H1 (cell line): ENCODE results near the gene LMNA. TPM values are rescaled to one million over a fixed set of nuclear protein-coding genes. Genes with fewer than 3 reads are reported as not detected.

Experiments
- CTCF ChIA-PET: fragments of 300-600 bp; sonication (Branson Sonifier 250); formaldehyde crosslinking; loops from one replicate; lab custom pipeline; 2021; ENCODE audit not compliant: partially characterized antibody; lab: Charles Lee
- POLR2A ChIA-PET: fragments of 300-600 bp; sonication (Branson Sonifier 250); formaldehyde crosslinking; loops from one replicate; lab custom pipeline; 2021; ENCODE audit warnings: inconsistent platforms; ENCODE audit not compliant: partially characterized antibody; lab: Charles Lee
- DNase-seq, 2 experiments: peaks; one replicate each; pipeline versions ENCODE4 v3.0.0 to v3.0.0-alpha.2; 2010 to 2022; ENCODE audit warnings: low spot score in 2 of 2, low read depth in 1 of 2, mixed read lengths in 1 of 2
- FAIRE-seq: peaks from 2 replicates; lab custom pipeline; 2011; peaks lifted over from hg19 to GRCh38; lab: Jason Lieb, UNC
- H2AFZ ChIP-seq: 2 replicates; pipeline ENCODE4 v1.8.1; 2012; ENCODE audit warnings: low read length, inconsistent platforms
- H2AK5ac ChIP-seq: 2 replicates; pipeline ENCODE4 v1.6.1; 2013; ENCODE audit warnings: low read depth, low read length
- H2BK120ac ChIP-seq: replicated peaks from 2 replicates; pipeline ENCODE3; 2013; ENCODE audit warnings: low read depth, low read length, inconsistent platforms
- H2BK12ac ChIP-seq: 2 replicates; pipeline ENCODE4 v1.6.1; 2013; ENCODE audit warnings: low read depth, low read length
- H2BK15ac ChIP-seq: 2 replicates; pipeline ENCODE4 v1.6.1; 2013; ENCODE audit warnings: low read length
- H2BK20ac ChIP-seq: 2 replicates; pipeline ENCODE4 v1.6.1; 2013; ENCODE audit warnings: low read length
- H2BK5ac ChIP-seq: 2 replicates; pipeline ENCODE4 v1.6.1; 2013; ENCODE audit warnings: low read depth, low read length
- H3K14ac ChIP-seq: 2 replicates; pipeline ENCODE4 v1.6.1; 2013; ENCODE audit warnings: inconsistent platforms; ENCODE audit not compliant: insufficient read length
- H3K18ac ChIP-seq: 2 replicates; pipeline ENCODE4 v1.6.1; 2013; ENCODE audit warnings: low read length; ENCODE audit errors: extremely low read depth
- H3K23ac ChIP-seq: 2 replicates; pipeline ENCODE4 v1.6.1; 2013; ENCODE audit warnings: inconsistent platforms; ENCODE audit not compliant: insufficient read length
- H3K23me2 ChIP-seq: 2 replicates; pipeline ENCODE4 v1.6.1; 2013; ENCODE audit warnings: low read depth, low read length
- H3K27ac ChIP-seq: 2 replicates; pipeline ENCODE4 v1.6.1; 2011; ENCODE audit warnings: low read depth, low read length, inconsistent platforms
- H3K27me3 ChIP-seq, 4 experiments: replicated peaks in 1 of 4; 1 replicate in 1 of 4; 2 replicates in 3 of 4; pipeline versions ENCODE4 v1.6.1 to v1.8.1; 2011 to 2013; ENCODE audit warnings: low read length in 3 of 4, mild to moderate bottlenecking in 3 of 4, inconsistent platforms in 2 of 4, mixed read lengths in 2 of 4, moderate library complexity in 1 of 4; ENCODE audit not compliant: control insufficient read depth in 3 of 4, insufficient read depth in 3 of 4; ENCODE audit errors: extremely low read depth in 1 of 4
- H3K36me3 ChIP-seq, 4 experiments: 2 replicates each; pipeline versions ENCODE4 v1.6.1 to v1.8.1; 2011 to 2013; ENCODE audit warnings: mild to moderate bottlenecking in 4 of 4, low read length in 3 of 4, moderate library complexity in 2 of 4, control low read depth in 1 of 4, inconsistent platforms in 1 of 4; ENCODE audit not compliant: insufficient read depth in 4 of 4, control insufficient read depth in 2 of 4
- H3K4ac ChIP-seq: replicated peaks from 2 replicates; pipeline ENCODE3; 2013; ENCODE audit warnings: low read length, low read depth, mixed read lengths, inconsistent platforms; ENCODE audit not compliant: insufficient read length
- H3K4me1 ChIP-seq, 4 experiments: replicated peaks in 1 of 4; 1 replicate in 1 of 4; 2 replicates in 3 of 4; pipeline versions ENCODE4 v1.6.1 to v1.8.1; 2011 to 2013; ENCODE audit warnings: low read length in 3 of 4, inconsistent platforms in 2 of 4, mixed read lengths in 1 of 4; ENCODE audit not compliant: insufficient read depth in 4 of 4, control insufficient read depth in 3 of 4
- H3K4me2 ChIP-seq, 2 experiments: 2 replicates each; pipeline versions ENCODE4 v1.6.1 to v1.8.1; 2011 to 2013; ENCODE audit warnings: low read depth in 2 of 2, low read length in 2 of 2, control low read depth in 1 of 2, inconsistent platforms in 1 of 2, mild to moderate bottlenecking in 1 of 2; ENCODE audit not compliant: insufficient read depth in 1 of 2
- H3K4me3 ChIP-seq, 4 experiments: fragments of 200-600, 300-600 bp in 1 of 4; sonication (generic), shearing (Covaris generic), sonication (Bioruptor Twin) in 1 of 4; 2 replicates each; pipeline versions ENCODE4 v1.5.1 to v1.8.1; 2011 to 2016; ENCODE audit warnings: low read length in 4 of 4, low read depth in 3 of 4, control low read depth in 2 of 4, inconsistent platforms in 2 of 4, mild to moderate bottlenecking in 2 of 4, mixed read lengths in 1 of 4, moderate library complexity in 1 of 4; ENCODE audit not compliant: insufficient read depth in 2 of 4; ENCODE audit errors: extremely low read depth in 1 of 4
- H3K56ac ChIP-seq: replicated peaks from 2 replicates; pipeline ENCODE3; 2013; ENCODE audit warnings: low read depth, mild to moderate bottlenecking, mixed read lengths, low read length, inconsistent platforms; ENCODE audit not compliant: insufficient read length
- H3K79me1 ChIP-seq: 2 replicates; pipeline ENCODE4 v1.6.1; 2013; ENCODE audit warnings: low read depth, low read length, control low read depth
- H3K79me2 ChIP-seq, 2 experiments: 2 replicates each; pipeline versions ENCODE4 v1.6.1 to v1.8.1; 2012 to 2013; ENCODE audit warnings: low read length in 2 of 2, mild to moderate bottlenecking in 2 of 2, inconsistent platforms in 1 of 2; ENCODE audit not compliant: insufficient read depth in 2 of 2, control insufficient read depth in 1 of 2
- H3K9ac ChIP-seq, 4 experiments: replicated peaks in 1 of 4; 1 replicate in 1 of 4; 2 replicates in 3 of 4; pipeline versions ENCODE4 v1.6.1 to v1.8.1; 2011 to 2013; ENCODE audit warnings: low read depth in 3 of 4, low read length in 3 of 4, control low read depth in 2 of 4, mild to moderate bottlenecking in 2 of 4, moderate library complexity in 2 of 4, inconsistent platforms in 1 of 4; ENCODE audit errors: extremely low read depth in 1 of 4
- H3K9me3 ChIP-seq, 2 experiments: 2 replicates each; pipeline versions ENCODE4 v1.6.1 to v1.8.1; 2012 to 2013; ENCODE audit warnings: mild to moderate bottlenecking in 2 of 2, moderate library complexity in 2 of 2, control low read depth in 1 of 2, inconsistent platforms in 1 of 2, low read depth in 1 of 2, low read length in 1 of 2, mixed read lengths in 1 of 2; ENCODE audit not compliant: insufficient read depth in 2 of 2
- H4K20me1 ChIP-seq, 2 experiments: replicated peaks in 1 of 2; 2 replicates each; pipeline versions ENCODE3 to v1.8.1; 2011 to 2013; ENCODE audit warnings: inconsistent platforms in 2 of 2, low read length in 2 of 2, mild to moderate bottlenecking in 1 of 2; ENCODE audit not compliant: insufficient read depth in 2 of 2, control insufficient read depth in 1 of 2
- H4K5ac ChIP-seq: 2 replicates; pipeline ENCODE4 v1.6.1; 2013; ENCODE audit warnings: low read length, low read depth, mixed read lengths, inconsistent platforms; ENCODE audit not compliant: insufficient read length
- H4K8ac ChIP-seq: 2 replicates; pipeline ENCODE4 v1.8.0; 2013; ENCODE audit warnings: mild to moderate bottlenecking, moderate library complexity, low read length, inconsistent platforms; ENCODE audit not compliant: insufficient read depth; ENCODE audit errors: extremely low read depth
- H4K91ac ChIP-seq: replicated peaks from 2 replicates; pipeline ENCODE3; 2013; ENCODE audit warnings: low read length, mixed read lengths, inconsistent platforms; ENCODE audit not compliant: insufficient read length
- CBX5 ChIP-seq: fragments of 300-800, 300-1000 bp; sonication (generic); IDR thresholded peaks from 2 replicates; pipeline ENCODE4 v1.7.1; 2016; ENCODE audit warnings: antibody characterized with exemption, low read length, low read depth
- CHD1 ChIP-seq: IDR thresholded peaks from 2 replicates; pipeline ENCODE4 v1.6.1; 2012; ENCODE audit warnings: low read depth, low read length, improper control_type of control experiment
- CTBP2 ChIP-seq: IDR thresholded peaks from 2 replicates; pipeline ENCODE4 v1.7.0; 2011; ENCODE audit warnings: borderline replicate concordance, mild to moderate bottlenecking, moderate library complexity, mixed read lengths, low read length; ENCODE audit not compliant: insufficient read depth, insufficient read length
- EP300 ChIP-seq, 2 experiments: IDR thresholded peaks; 1 replicate in 1 of 2; 2 replicates in 1 of 2; pipeline ENCODE4 v1.6.1; 2011 to 2012; ENCODE audit warnings: low read depth in 2 of 2, low read length in 2 of 2, mild to moderate bottlenecking in 2 of 2, borderline replicate concordance in 1 of 2, inconsistent platforms in 1 of 2, moderate library complexity in 1 of 2
- HDAC6 ChIP-seq: IDR thresholded peaks from one replicate; pipeline ENCODE4 v1.7.1; 2012; ENCODE audit warnings: low read depth, mild to moderate bottlenecking, inconsistent platforms, low read length, moderate library complexity
- JUN ChIP-seq: IDR thresholded peaks from 2 replicates; pipeline ENCODE4 v1.6.1; 2011; ENCODE audit warnings: low read depth, mild to moderate bottlenecking, improper control_type of control experiment, low read length
- NRF1 ChIP-seq: IDR thresholded peaks from 2 replicates; pipeline ENCODE4 v1.6.1; 2011; ENCODE audit warnings: mild to moderate bottlenecking, low read depth, low read length, improper control_type of control experiment
- POLR2AphosphoS5 ChIP-seq: IDR thresholded peaks from 2 replicates; pipeline ENCODE4 v1.6.1; 2011; ENCODE audit warnings: low read depth, low read length
- RAD21 ChIP-seq, 2 experiments: IDR thresholded peaks in 1 of 2; conservative IDR thresholded peaks in 1 of 2; 2 replicates each; pipeline ENCODE4 v1.6.1; 2011; ENCODE audit warnings: low read depth in 2 of 2, low read length in 2 of 2, improper control_type of control experiment in 1 of 2, inconsistent platforms in 1 of 2, mild to moderate bottlenecking in 1 of 2, moderate library complexity in 1 of 2
- SUZ12 ChIP-seq: fragments of 200-600 bp; sonication (generic); IDR thresholded peaks from 2 replicates; pipeline ENCODE4 v1.6.1; 2012; ENCODE audit warnings: mild to moderate bottlenecking, inconsistent platforms, low read length, moderate library complexity, mixed read lengths
- TBP ChIP-seq: IDR thresholded peaks from 2 replicates; pipeline ENCODE4 v1.6.1; 2011; ENCODE audit warnings: low read depth, low read length, improper control_type of control experiment
- TCF12 ChIP-seq: IDR thresholded peaks from 2 replicates; pipeline ENCODE4 v1.6.1; 2011; ENCODE audit warnings: low read depth, mild to moderate bottlenecking, low read length
- WGBS, 2 experiments: shearing (Covaris generic) in 1 of 2; methylation state at CpG; one replicate each; pipeline versions ENCODE4 v1.1.6 to v1.1.7; 2013 to 2015; ENCODE audit warnings: low lambda C conversion rate in 2 of 2, mixed read lengths in 2 of 2, inconsistent platforms in 1 of 2, low coverage in 1 of 2, missing lambda C conversion rate in 1 of 2; ENCODE audit not compliant: insufficient replicate concordance in 2 of 2, insufficient coverage in 1 of 2, insufficient read length in 1 of 2; ENCODE audit errors: extremely low coverage in 1 of 2, missing lambda C conversion rate in 1 of 2; 5-methylcytosine and 5-hydroxymethylcytosine counted together
- polyA plus RNA-seq, 7 experiments: library from polyadenylated mRNA; depleted of rRNA in 3 of 7; stranded (reverse) in 5 of 7; unstranded in 2 of 7; fragments of >200 nt in 5 of 7; fragments of 200-250 nt in 2 of 7; gene quantifications; 1 replicate in 5 of 7; 2 replicates in 1 of 7; 4 replicates in 1 of 7; pipeline versions ENCODE4 v1.2.1 to v1.2.3, GENCODE V29; 2011 to 2013; ENCODE audit warnings: missing spikeins in 2 of 7, mixed read lengths in 2 of 7
- total RNA-seq: library from RNA; stranded (reverse); fragmentation: NEBNext Ultra II Directional; extraction: Animal tissue kit (Norgen Biotek cat#: 25700); gene quantifications from 2 replicates; pipeline ENCODE4 v1.2.1, GENCODE V29; 2021

The LMNA gene
- total and polyA plus RNA-seq, 2 of the 8 experiments (the other 6 are each of a cell fraction or from before 2014, with no cell fraction given), result 25.8 to 46.8 TPM

DNA sequence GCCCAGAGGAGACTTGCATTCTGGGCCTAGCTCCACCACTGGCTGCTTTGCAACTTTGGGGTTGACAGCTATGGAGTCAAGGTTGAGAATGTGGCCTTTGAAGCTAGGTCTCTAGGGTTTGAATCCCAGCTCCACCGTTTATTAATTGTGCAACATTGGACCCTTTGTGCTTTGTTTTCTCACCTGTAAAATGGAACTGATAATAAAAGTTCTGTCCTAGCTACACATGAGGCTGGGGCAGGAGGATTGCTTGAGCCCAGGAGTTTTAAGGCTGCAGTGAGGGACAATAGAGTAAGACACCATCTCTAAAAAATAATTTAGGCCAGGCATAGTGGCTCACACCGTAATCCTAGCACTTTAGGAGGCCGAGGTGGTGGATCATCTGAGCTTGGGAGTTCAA is 15.2 kb upstream of the LMNA start:
- Histone ChIP-seq H4K20me1 (peaks cover 2 to 6% of the 10 kb centered on the region in 2 experiments), H3K36me3 (no peaks in the 10 kb centered on the region), H2BK120ac (no peak overlapping the region), H2AFZ (no peak overlapping the region), H3K4me3 (no peak overlapping the region), H3K4me2 (no peak overlapping the region), H3K14ac (no peak overlapping the region), H2BK20ac (no peak overlapping the region), H3K18ac (no peak overlapping the region), H4K91ac (no peak overlapping the region), H4K5ac (no peak overlapping the region), H2BK5ac (no peak overlapping the region), H2BK15ac (no peak overlapping the region), H2AK5ac (no peak overlapping the region), H4K8ac (no peak overlapping the region), H3K9ac (no peak overlapping the region), H3K79me2 (no peaks in the 10 kb centered on the region), H3K56ac (no peak overlapping the region), H2BK12ac (no peak overlapping the region), H3K23ac (no peak overlapping the region), H3K27me3 (no peaks in the 10 kb centered on the region; a peak in 1 of 7 replicates), H3K9me3 (no peaks in the 10 kb centered on the region), H3K23me2 (no peaks in the 10 kb centered on the region), H3K4me1 (peaks cover 2 to 24% (median 14%) of the 10 kb centered on the region in 4 experiments), H3K79me1 (peaks cover under 1% of the 10 kb centered on the region; the same call in 1 of the 2 replicates), H3K27ac (no peak overlapping the region), H3K4ac (no peak overlapping the region)
- POLR2A ChIA-PET, result interaction anchor here (1.1 to 29.6 kb wide), 4 partner anchors 7 to 114 kb away, joined by 3 to 763 read pairs (median 3); partner anchors contain the start of genes LMNA and PMF1
- CTCF ChIA-PET, result interaction anchor here (0.7 to 29.5 kb wide), 11 partner anchors 12 to 126 kb away, joined by 3 to 1994 read pairs (median 5); partner anchors contain the start of genes LMNA, MEX3A and RAB25
- 89% methylated on average over 3 of the region's 3 CpGs; no CpG with 5 or more reads in 1 of the 2 experiments for WGBS, 2 experiments
- no peak for DNase-seq
- FAIRE-seq, result no peak
- no peak for TF ChIP-seq RAD21 (IDR thresholded peaks at IDR 0.05 in 1 of 2, conservative IDR thresholded peaks at IDR 0.05 in 1 of 2; ENCODE audit: low read depth in 2 of 2, low read length in 2 of 2)
- TF ChIP-seq JUN, result no peak
- TF ChIP-seq CBX5, result no peak
- TF ChIP-seq TCF12, result no peak
- no peak for TF ChIP-seq POLR2AphosphoS5
- no peak for TF ChIP-seq NRF1
- no peak for TF ChIP-seq CHD1
- no peak for TF ChIP-seq CTBP2
- no peak for TF ChIP-seq TBP
- TF ChIP-seq SUZ12, result no peak
- TF ChIP-seq EP300 (IDR thresholded peaks at IDR 0.05; ENCODE audit: borderline replicate concordance in 1 of 2, low read depth in 2 of 2, low read length in 2 of 2), result no peak
- TF ChIP-seq HDAC6, result no peak
